SK-N-SH (cell line): ENCODE data around the gene CCDC197. TPM values are rescaled to one million over a fixed set of nuclear protein-coding genes. Genes with fewer than 3 reads are reported as not detected.

Experiments used
- CTCF ChIA-PET: fragments of 300-600, 350-600 bp; formaldehyde crosslinking; extraction: SDS; loops from one replicate; lab custom pipeline; 2021; lab: Yijun Ruan, JAX
- POLR2A ChIA-PET: fragments of 350-600 bp; sonication (Branson Sonifier 250); formaldehyde crosslinking; extraction: SDS; loops from one replicate; lab custom pipeline; 2020; ENCODE audit warnings: antibody characterized with exemption, inconsistent platforms; lab: Yijun Ruan, JAX
- DNase-seq: peaks from one replicate; pipeline ENCODE4 v3.0.0; 2012
- H2AFZ ChIP-seq: fragments of 200-600 bp; sonication (generic); 2 replicates; pipeline ENCODE4 v1.8.1; 2016; ENCODE audit warnings: antibody characterized with exemption, mild to moderate bottlenecking, low read depth
- H3F3A ChIP-seq: fragments of 200-600 bp; sonication (generic); replicated peaks from 2 replicates; pipeline ENCODE3; 2016; ENCODE audit warnings: antibody characterized with exemption, mild to moderate bottlenecking; ENCODE audit not compliant: insufficient read depth
- H3K27ac ChIP-seq, 2 experiments: fragments of 200-500 bp in 1 of 2; fragments of 200-600 bp in 1 of 2; sonication (Bioruptor generic) in 1 of 2; sonication (generic), shearing (Covaris generic) in 1 of 2; 2 replicates each; pipeline versions ENCODE4 v1.5.1 to v1.6.1; 2014 to 2016; ENCODE audit warnings: low read depth in 2 of 2, inconsistent platforms in 1 of 2, low read length in 1 of 2, mild to moderate bottlenecking in 1 of 2, mixed read lengths in 1 of 2
- H3K27me3 ChIP-seq: fragments of 200-600 bp; sonication (generic), shearing (Covaris generic); 2 replicates; pipeline ENCODE4 v1.6.1; 2016; ENCODE audit warnings: mixed run types; ENCODE audit not compliant: insufficient read depth
- H3K36me3 ChIP-seq, 2 experiments: fragments of 200-500 bp in 1 of 2; fragments of 200-600 bp in 1 of 2; sonication (Bioruptor generic) in 1 of 2; sonication (generic) in 1 of 2; replicated peaks in 1 of 2; 2 replicates each; pipeline versions ENCODE3 to v1.5.1; 2014 to 2016; ENCODE audit warnings: low read length in 1 of 2, mild to moderate bottlenecking in 1 of 2; ENCODE audit not compliant: insufficient read depth in 2 of 2, control insufficient read depth in 1 of 2
- H3K4me1 ChIP-seq, 2 experiments: fragments of 200-500 bp in 1 of 2; fragments of 200-600 bp in 1 of 2; sonication (Bioruptor generic) in 1 of 2; sonication (generic), shearing (Covaris generic) in 1 of 2; 2 replicates each; pipeline versions ENCODE4 v1.5.1 to v1.6.1; 2014 to 2016; ENCODE audit warnings: low read depth in 1 of 2, low read length in 1 of 2, mixed run types in 1 of 2; ENCODE audit not compliant: insufficient read depth in 2 of 2, control insufficient read depth in 1 of 2
- H3K4me2 ChIP-seq: fragments of 200-600 bp; sonication (generic), shearing (Covaris generic); 2 replicates; pipeline ENCODE4 v1.6.1; 2017; ENCODE audit warnings: mixed run types
- H3K4me3 ChIP-seq, 2 experiments: fragments of 200-500 bp in 1 of 2; fragments of 200-600 bp in 1 of 2; sonication (Bioruptor generic) in 1 of 2; sonication (generic), shearing (Covaris generic) in 1 of 2; 2 replicates each; pipeline versions ENCODE4 v1.5.1 to v1.8.1; 2014 to 2016; ENCODE audit warnings: low read depth in 2 of 2, inconsistent platforms in 1 of 2, low read length in 1 of 2, mild to moderate bottlenecking in 1 of 2, mixed read lengths in 1 of 2, moderate library complexity in 1 of 2
- H3K79me2 ChIP-seq: fragments of 200-600 bp; sonication (generic); 2 replicates; pipeline ENCODE4 v1.8.1; 2017; ENCODE audit warnings: mild to moderate bottlenecking; ENCODE audit not compliant: insufficient read depth
- H3K9ac ChIP-seq: fragments of 200-600 bp; sonication (generic); 2 replicates; pipeline ENCODE4 v1.6.1; 2017; ENCODE audit warnings: mixed run types
- H3K9me2 ChIP-seq: fragments of 200-600 bp; sonication (generic); 2 replicates; pipeline ENCODE4 v1.6.1; 2017; ENCODE audit warnings: mixed run types
- H3K9me3 ChIP-seq: fragments of 200-600 bp; sonication (generic); 2 replicates; pipeline ENCODE4 v1.6.1; 2017; ENCODE audit warnings: mixed run types, mild to moderate bottlenecking, moderate library complexity
- H4K20me1 ChIP-seq: fragments of 200-600 bp; sonication (generic); 2 replicates; pipeline ENCODE4 v1.6.1; 2017; ENCODE audit warnings: mild to moderate bottlenecking, mixed run types; ENCODE audit not compliant: insufficient read depth
- CHD2 ChIP-seq: fragments of 150-350 bp; IDR thresholded peaks from 2 replicates; pipeline ENCODE4 v1.6.1; 2018; ENCODE audit warnings: low read length; ENCODE audit not compliant: partially characterized antibody
- CTCF ChIP-seq: fragments of 200-600 bp; sonication (generic); IDR thresholded peaks from 2 replicates; pipeline ENCODE4 v1.6.1; 2017; ENCODE audit warnings: antibody characterized with exemption, mild to moderate bottlenecking, moderate library complexity
- FOSL2 ChIP-seq: IDR thresholded peaks from 2 replicates; pipeline ENCODE4 v1.4.0; 2012; ENCODE audit warnings: low read depth, mild to moderate bottlenecking, moderate library complexity, borderline replicate concordance
- FOXM1 ChIP-seq: IDR thresholded peaks from 2 replicates; pipeline ENCODE4 v1.4.0; 2012; ENCODE audit warnings: low read depth, mild to moderate bottlenecking
- GATA2 ChIP-seq: sonication (generic); formaldehyde crosslinking; IDR thresholded peaks from 2 replicates; pipeline ENCODE4 v1.5.0; 2020; ENCODE audit warnings: mild to moderate bottlenecking, missing genetic modification reagents
- JUND ChIP-seq: IDR thresholded peaks from 2 replicates; pipeline ENCODE4 v1.4.0; 2012
- MAX ChIP-seq: IDR thresholded peaks from 2 replicates; pipeline ENCODE4 v1.4.0; 2012; ENCODE audit warnings: low read depth
- MEF2A ChIP-seq: IDR thresholded peaks from 2 replicates; pipeline ENCODE4 v1.4.0; 2012; ENCODE audit warnings: low read depth, borderline replicate concordance
- MXI1 ChIP-seq: IDR thresholded peaks from 2 replicates; pipeline ENCODE4 v1.6.1; 2012; ENCODE audit warnings: mild to moderate bottlenecking, low read depth, low read length, improper control_type of control experiment
- RAD21 ChIP-seq: IDR thresholded peaks from 2 replicates; pipeline ENCODE4 v1.6.1; 2012; ENCODE audit warnings: mild to moderate bottlenecking, low read length
- RCOR1 ChIP-seq: fragments of 150-350 bp; IDR thresholded peaks from 2 replicates; pipeline ENCODE4 v1.6.1; 2017; ENCODE audit warnings: antibody characterized with exemption, low read length
- SIN3A ChIP-seq: IDR thresholded peaks from 2 replicates; pipeline ENCODE4 v1.6.1; 2012; ENCODE audit warnings: low read depth, mild to moderate bottlenecking, low read length, moderate library complexity, borderline replicate concordance
- SMC3 ChIP-seq: IDR thresholded peaks from 2 replicates; pipeline ENCODE4 v1.6.1; 2012; ENCODE audit warnings: low read depth, low read length, improper control_type of control experiment
- ZBTB33 ChIP-seq: IDR thresholded peaks from 2 replicates; pipeline ENCODE4 v1.4.0; 2012; ENCODE audit warnings: low read depth, borderline replicate concordance
- WGBS: methylation state at CpG from one replicate; pipeline ENCODE4 v1.1.6; 2017; ENCODE audit warnings: low lambda C conversion rate; 5-methylcytosine and 5-hydroxymethylcytosine counted together
- polyA plus RNA-seq, 3 experiments: library from polyadenylated mRNA; depleted of rRNA; stranded (reverse); fragments of >200 nt; gene quantifications; 2 replicates each; pipeline ENCODE4 v1.2.3, GENCODE V29; 2012

CCDC197 gene
- polyA plus RNA-seq, 1 of the 3 experiments (the other 2 are of a cell fraction) = not detected

- H3K79me2 ChIP-seq = no peaks in the 10 kb centered on the region
- no peaks in the 10 kb centered on the region for H3K9me3 ChIP-seq
- 86% methylated on average over 14 of the region's 14 CpGs for WGBS
- H3K9ac ChIP-seq = no peak overlapping the region
- no peak overlapping the region for H3K27ac ChIP-seq
- H3K27me3 ChIP-seq = no peaks in the 10 kb centered on the region
- no peaks in the 10 kb centered on the region; a peak in 1 of 4 replicates for H3K4me1 ChIP-seq
- H3K4me3 ChIP-seq = no peak overlapping the region
- H3K4me2 ChIP-seq = no peak overlapping the region
- DNase-seq = peak; percentile 42
- ChIA-PET CTCF (interaction anchor here (0.9 to 6.1 kb wide), 4 partner anchors 9 to 83 kb away, joined by 3 to 75 read pairs (median 3); no protein-coding TSS in a partner anchor), POLR2A (no interaction called here)
- no peaks in the 10 kb centered on the region for H3K36me3 ChIP-seq
- no peaks in the 10 kb centered on the region for H3K9me2 ChIP-seq
- no peaks in the 10 kb centered on the region for H3F3A ChIP-seq
- H4K20me1 ChIP-seq = no peaks in the 10 kb centered on the region
- no peak for TF ChIP-seq SIN3A
- TF ChIP-seq FOSL2 = no peak
- no peak for TF ChIP-seq RAD21
- TF ChIP-seq CHD2 = no peak
- no peak for TF ChIP-seq GATA2 (CRISPR knock-in tag)
- no peak for TF ChIP-seq MXI1
- TF ChIP-seq JUND = no peak
- no peak for TF ChIP-seq ZBTB33
- TF ChIP-seq SMC3 = no peak
- TF ChIP-seq FOXM1 = no peak
- no peak for TF ChIP-seq MAX
- TF ChIP-seq RCOR1 = no peak
- no peak for TF ChIP-seq CTCF
- TF ChIP-seq MEF2A = no peak
- H2AFZ ChIP-seq = no peak overlapping the region
Measured at GRCh38 chr14:93953263-93953662, 43.8 kb upstream of the CCDC197 start.
